Colonic mucosa (tissue), 4 donors: ENCODE results near the gene CORO1C. TPM values are rescaled to one million over a fixed set of nuclear protein-coding genes. Genes with fewer than 3 reads are reported as not detected.

Experiments used
- DNase-seq: peaks from one replicate; pipeline ENCODE4 v3.0.0-alpha.2; 2020
- H3K27ac ChIP-seq: fragments of 200-600 bp; one replicate; pipeline ENCODE4 v1.8.0; 2021
- H3K27me3 ChIP-seq: fragments of 200-600 bp; one replicate; pipeline ENCODE4 v1.8.0; 2021
- H3K36me3 ChIP-seq: fragments of 200-600 bp; one replicate; pipeline ENCODE4 v1.8.0; 2021
- H3K4me1 ChIP-seq: fragments of 200-600 bp; one replicate; pipeline ENCODE4 v1.8.0; 2021; ENCODE audit warnings: mild to moderate bottlenecking
- H3K4me3 ChIP-seq: fragments of 200-600 bp; one replicate; pipeline ENCODE4 v1.8.0; 2021
- H3K9ac ChIP-seq, 2 donors: one replicate each; pipeline ENCODE4 v1.7.0; 2013; ENCODE audit warnings: control low read depth in 2 of 2, low read depth in 2 of 2, low read length in 2 of 2
- H3K9me3 ChIP-seq: fragments of 200-600 bp; one replicate; pipeline ENCODE4 v1.8.0; 2021
- CTCF ChIP-seq: fragments of 200-600 bp; IDR thresholded peaks from one replicate; pipeline ENCODE4 v1.8.0; 2022; ENCODE audit warnings: antibody characterized with exemption, mild to moderate bottlenecking
- intact Hi-C: fragments of 100-400 bp; cut with DNase I; formaldehyde crosslinking; loops from one replicate; pipeline ENCODE4 v1.14.1; 2022
- total RNA-seq, 2 donors: library from RNA; stranded (reverse); fragmentation: NEBNext Ultra II Directional in 1 of 2; extraction: Animal tissue kit (Norgen Biotek cat#: 25700) in 1 of 2; gene quantifications; one replicate each; pipeline ENCODE4 v1.2.1, GENCODE V29; 2021
- donor health status: healthy.
- donor health status: DM: no; HTN: no; CAD: no.
- donor health status: DM: no; HTN: no; CAD: no.

The CORO1C gene
- total RNA-seq, 2 donors from 2014 or later = 112 to 166 TPM

- intact Hi-C loops = no loop called here
- Histone ChIP-seq H3K4me1 (peaks cover 8% of the 10 kb centered on the region), H3K9ac (no peak overlapping the region), H3K27ac (no peak overlapping the region), H3K27me3 (no peaks in the 10 kb centered on the region), H3K36me3 (no peaks in the 10 kb centered on the region), H3K9me3 (no peaks in the 10 kb centered on the region), H3K4me3 (no peak overlapping the region)
- no peak for TF ChIP-seq CTCF
- no peak for DNase-seq
Observed at GRCh38 chr12:108696996-108697290, 34.4 kb downstream of the CORO1C start.

GRCh38 chr12:108696111-108696995, 35.0 kb downstream of the CORO1C start:
- intact Hi-C loops = no loop called here
- H3K9ac ChIP-seq = no peak overlapping the region
- peak overlapping the region; percentile 14 for H3K27ac ChIP-seq
- peaks cover 8% of the 10 kb centered on the region for H3K4me1 ChIP-seq
- H3K36me3 ChIP-seq = no peaks in the 10 kb centered on the region
- H3K4me3 ChIP-seq = no peak overlapping the region
- TF ChIP-seq CTCF = no peak
- H3K27me3 ChIP-seq = no peaks in the 10 kb centered on the region
- no peaks in the 10 kb centered on the region for H3K9me3 ChIP-seq
- no peak for DNase-seq

GRCh38 chr12:108694812-108695278, 36.5 kb downstream of the CORO1C start:
- intact Hi-C loops = no loop called here
- no peak for TF ChIP-seq CTCF
- H3K27ac ChIP-seq = no peak overlapping the region

GRCh38 chr12:108693751-108694150, 37.6 kb downstream of the CORO1C start:
- intact Hi-C loops = no loop called here
- no peak for DNase-seq
- Histone ChIP-seq H3K36me3 (no peaks in the 10 kb centered on the region), H3K4me1 (peaks cover 8% of the 10 kb centered on the region), H3K9ac (no peak overlapping the region), H3K9me3 (no peaks in the 10 kb centered on the region), H3K4me3 (no peak overlapping the region), H3K27ac (peak overlapping the region; percentile 67), H3K27me3 (no peaks in the 10 kb centered on the region)
- TF ChIP-seq CTCF = no peak

More at GRCh38 chr12:108694812-108695278, 36.5 kb downstream of the CORO1C start:
- Histone ChIP-seq H3K27me3 (no peaks in the 10 kb centered on the region), H3K4me3 (no peak overlapping the region), H3K9me3 (no peaks in the 10 kb centered on the region), H3K4me1 (peaks cover 8% of the 10 kb centered on the region), H3K9ac (no peak overlapping the region), H3K36me3 (no peaks in the 10 kb centered on the region)
- DNase-seq = no peak

- no peaks in the 10 kb centered on the region for H3K27me3 ChIP-seq
- intact Hi-C loops = no loop called here
- peaks cover 8% of the 10 kb centered on the region for H3K4me1 ChIP-seq
- no peaks in the 10 kb centered on the region for H3K36me3 ChIP-seq
- H3K9ac ChIP-seq = no peak overlapping the region
- peak overlapping the region; percentile 67 for H3K27ac ChIP-seq
- no peak for DNase-seq
- TF ChIP-seq CTCF = no peak
- H3K4me3 ChIP-seq = no peak overlapping the region
- H3K9me3 ChIP-seq = no peaks in the 10 kb centered on the region
Observed at GRCh38 chr12:108693186-108693730, 38.1 kb downstream of the CORO1C start.
